Measurements from ENCODE around the gene ZBED3. TPM values are rescaled to one million over a fixed set of nuclear protein-coding genes. Genes with fewer than 3 reads are reported as not detected.

ZBED3 gene
- total RNA-seq, 1 experiment from 2014 or later, result 12.3 TPM

GRCh38 chr5:77046416-77047073, 40.5 kb downstream of the ZBED3 start:
- intact Hi-C loops (cut with micrococcal nuclease; ENCODE audit: unreplicated experiment), result no loop called here
- H3K27ac Mint-ChIP-seq (ENCODE audit: unreplicated experiment), result no peak overlapping the region
- no peaks in the 10 kb centered on the region for H3K4me1 Mint-ChIP-seq (ENCODE audit: low read depth, unreplicated experiment)
- peaks cover 41% of the 10 kb centered on the region for H3K36me3 Mint-ChIP-seq (ENCODE audit: insufficient read depth, unreplicated experiment)
- no peak for TF ChIP-seq CTCF (IDR thresholded peaks at IDR 0.05; ENCODE audit: unreplicated experiment)
- H3K27me3 Mint-ChIP-seq (ENCODE audit: unreplicated experiment), result no peaks in the 10 kb centered on the region
- no peak for DNase-seq
- BruUV-seq (replicated peaks), result no TSS peak
- CTCF ChIA-PET, result no interaction called here
- no peaks in the 10 kb centered on the region for H3K9me3 Mint-ChIP-seq (ENCODE audit: low read depth, unreplicated experiment)
- H3K4me3 Mint-ChIP-seq (ENCODE audit: low read depth, unreplicated experiment), result no peak overlapping the region

GRCh38 chr5:77035950-77036349, 51.1 kb downstream of the ZBED3 start:
- TF ChIP-seq CTCF (IDR thresholded peaks at IDR 0.05; ENCODE audit: unreplicated experiment), result no peak
- H3K36me3 Mint-ChIP-seq (ENCODE audit: insufficient read depth, unreplicated experiment), result peaks cover 23% of the 10 kb centered on the region
- CTCF ChIA-PET, result no interaction called here
- intact Hi-C loops (cut with micrococcal nuclease; ENCODE audit: unreplicated experiment), result no loop called here
- H3K4me1 Mint-ChIP-seq (ENCODE audit: low read depth, unreplicated experiment), result peaks cover 8% of the 10 kb centered on the region
- no peak for DNase-seq
- H3K9me3 Mint-ChIP-seq (ENCODE audit: low read depth, unreplicated experiment), result no peaks in the 10 kb centered on the region
- no peaks in the 10 kb centered on the region for H3K27me3 Mint-ChIP-seq (ENCODE audit: unreplicated experiment)
- no peak overlapping the region for H3K27ac Mint-ChIP-seq (ENCODE audit: unreplicated experiment)
- no TSS peak for BruUV-seq (replicated peaks)
- no peak overlapping the region for H3K4me3 Mint-ChIP-seq (ENCODE audit: low read depth, unreplicated experiment)

DNA sequence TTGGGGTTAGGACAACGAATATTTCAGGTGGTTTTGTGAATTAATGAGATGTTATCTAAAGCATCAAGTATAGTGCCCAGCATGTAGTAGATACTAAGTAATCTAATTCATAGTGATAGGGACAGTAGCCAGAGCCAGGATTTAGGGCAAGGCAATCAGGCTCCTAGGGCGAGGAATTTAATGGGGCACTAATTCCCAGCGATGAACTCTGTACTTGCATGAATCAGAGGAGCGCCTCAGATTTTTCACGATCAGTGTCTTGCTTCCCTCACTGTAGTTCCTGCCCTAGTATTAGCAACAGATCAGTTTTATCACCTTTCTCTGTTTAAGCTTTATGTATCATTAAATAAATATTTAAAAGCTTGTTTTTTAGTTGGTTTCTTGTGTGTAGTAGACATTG, 53.7 kb downstream of the ZBED3 start:
- BruUV-seq (replicated peaks), result no TSS peak
- Mint-ChIP-seq H3K36me3 (ENCODE audit: insufficient read depth, unreplicated experiment) (peaks cover 25% of the 10 kb centered on the region), H3K4me1 (ENCODE audit: low read depth, unreplicated experiment) (peaks cover 8% of the 10 kb centered on the region), H3K27me3 (ENCODE audit: unreplicated experiment) (no peaks in the 10 kb centered on the region), H3K9me3 (ENCODE audit: low read depth, unreplicated experiment) (peaks cover 8% of the 10 kb centered on the region), H3K4me3 (ENCODE audit: low read depth, unreplicated experiment) (no peak overlapping the region), H3K27ac (ENCODE audit: unreplicated experiment) (no peak overlapping the region)
- CTCF ChIA-PET, result no interaction called here
- intact Hi-C loops (cut with micrococcal nuclease; ENCODE audit: unreplicated experiment), result no loop called here
- TF ChIP-seq CTCF (IDR thresholded peaks at IDR 0.05; ENCODE audit: unreplicated experiment), result no peak
- no peak for DNase-seq

- CTCF ChIA-PET, result no interaction called here
- intact Hi-C loops (cut with micrococcal nuclease; ENCODE audit: unreplicated experiment), result no loop called here
These were observed 54.5 kb downstream of the ZBED3 start for GRCh38 chr5:77032635-77033034.

More at GRCh38 chr5:77032635-77033034, 54.5 kb downstream of the ZBED3 start:
- peaks cover 25% of the 10 kb centered on the region for H3K36me3 Mint-ChIP-seq (ENCODE audit: insufficient read depth, unreplicated experiment)
- DNase-seq, result no peak
- BruUV-seq (replicated peaks), result no TSS peak
- H3K4me3 Mint-ChIP-seq (ENCODE audit: low read depth, unreplicated experiment), result no peak overlapping the region
- H3K9me3 Mint-ChIP-seq (ENCODE audit: low read depth, unreplicated experiment), result peaks cover 11% of the 10 kb centered on the region
- TF ChIP-seq CTCF (IDR thresholded peaks at IDR 0.05; ENCODE audit: unreplicated experiment), result no peak
- no peak overlapping the region for H3K27ac Mint-ChIP-seq (ENCODE audit: unreplicated experiment)
- peaks cover 8% of the 10 kb centered on the region for H3K4me1 Mint-ChIP-seq (ENCODE audit: low read depth, unreplicated experiment)
- H3K27me3 Mint-ChIP-seq (ENCODE audit: unreplicated experiment), result no peaks in the 10 kb centered on the region

All from Calu3 (cell line).